ENCODE data around the gene ERI2. TPM values are rescaled to one million over a fixed set of nuclear protein-coding genes. Genes with fewer than 3 reads are reported as not detected.
A peak's percentile ranks its signal among the peaks of the same experiment; 100 is the strongest.

The ERI2 gene
- total RNA-seq, 1 donor from 2014 or later: 7.1 TPM

DNA sequence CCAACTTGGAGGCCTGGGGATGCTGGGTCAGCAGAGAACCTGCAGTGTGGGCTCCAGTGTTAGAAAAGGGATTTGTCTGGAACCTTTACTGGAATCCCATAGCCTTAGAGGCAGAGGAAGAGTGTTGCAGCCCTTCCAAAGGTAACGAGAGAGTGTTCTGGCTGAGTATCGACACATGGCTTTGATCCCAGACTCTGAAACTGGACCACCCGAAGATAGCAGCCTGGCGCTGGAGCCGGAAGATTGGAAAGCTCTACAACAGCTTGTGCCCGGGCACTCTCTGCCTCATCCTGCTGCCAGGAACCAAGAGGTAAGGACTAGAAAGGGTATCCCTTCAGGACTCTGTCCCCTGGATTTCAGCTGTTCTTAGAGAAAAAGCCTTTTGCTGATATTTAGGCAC, 39.8 kb upstream of the ERI2 start:
- Mint-ChIP-seq H3K27ac (ENCODE audit: unreplicated experiment) (no peak overlapping the region), H3K9me3 (ENCODE audit: unreplicated experiment) (no peaks in the 10 kb centered on the region), H3K4me1 (ENCODE audit: unreplicated experiment) (peaks cover 28% of the 10 kb centered on the region), H3K36me3 (ENCODE audit: low read depth, unreplicated experiment) (no peaks in the 10 kb centered on the region), H3K4me3 (ENCODE audit: unreplicated experiment) (no peak overlapping the region), H3K27me3 (ENCODE audit: unreplicated experiment) (no peaks in the 10 kb centered on the region)
- no peak for DNase-seq (ENCODE audit: low spot score)
- no peak for TF ChIP-seq CTCF (IDR thresholded peaks at IDR 0.05; ENCODE audit: unreplicated experiment)

DNA sequence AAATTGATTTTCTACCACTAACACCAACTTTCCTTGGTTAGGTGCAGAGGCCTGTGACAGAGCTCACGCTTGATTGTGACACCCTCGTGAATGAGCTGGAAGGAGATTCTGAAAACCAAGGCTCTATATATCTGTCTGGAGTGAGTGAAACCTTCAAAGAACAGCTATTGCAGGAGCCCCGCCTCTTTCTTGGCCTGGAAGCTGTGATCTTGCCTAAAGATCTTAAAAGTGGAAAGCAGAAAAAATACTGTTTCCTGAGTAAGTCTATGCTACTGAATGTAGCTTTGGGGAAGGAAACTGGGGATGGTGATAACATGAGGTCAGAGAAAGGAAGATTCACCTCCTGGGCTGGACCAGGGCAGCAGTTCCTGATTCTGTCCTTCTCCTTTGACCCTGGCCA, 38.3 kb upstream of the ERI2 start:
- Mint-ChIP-seq H3K4me3 (ENCODE audit: unreplicated experiment) (no peak overlapping the region), H3K27me3 (ENCODE audit: unreplicated experiment) (no peaks in the 10 kb centered on the region), H3K4me1 (ENCODE audit: unreplicated experiment) (peaks cover 16% of the 10 kb centered on the region), H3K36me3 (ENCODE audit: low read depth, unreplicated experiment) (no peaks in the 10 kb centered on the region), H3K9me3 (ENCODE audit: unreplicated experiment) (no peaks in the 10 kb centered on the region), H3K27ac (ENCODE audit: unreplicated experiment) (peak overlapping the region; percentile 23)
- no peak for DNase-seq (ENCODE audit: low spot score)
- no peak for TF ChIP-seq CTCF (IDR thresholded peaks at IDR 0.05; ENCODE audit: unreplicated experiment)

- no peak for TF ChIP-seq CTCF (IDR thresholded peaks at IDR 0.05; ENCODE audit: unreplicated experiment)
- Mint-ChIP-seq H3K9me3 (ENCODE audit: unreplicated experiment) (no peaks in the 10 kb centered on the region), H3K27me3 (ENCODE audit: unreplicated experiment) (no peaks in the 10 kb centered on the region), H3K4me1 (ENCODE audit: unreplicated experiment) (peaks cover 16% of the 10 kb centered on the region), H3K36me3 (ENCODE audit: low read depth, unreplicated experiment) (no peaks in the 10 kb centered on the region), H3K27ac (ENCODE audit: unreplicated experiment) (no peak overlapping the region), H3K4me3 (ENCODE audit: unreplicated experiment) (no peak overlapping the region)
- DNase-seq (ENCODE audit: low spot score): no peak
These were observed 37.8 kb upstream of the ERI2 start for GRCh38 chr16:20844054-20844453.

DNA sequence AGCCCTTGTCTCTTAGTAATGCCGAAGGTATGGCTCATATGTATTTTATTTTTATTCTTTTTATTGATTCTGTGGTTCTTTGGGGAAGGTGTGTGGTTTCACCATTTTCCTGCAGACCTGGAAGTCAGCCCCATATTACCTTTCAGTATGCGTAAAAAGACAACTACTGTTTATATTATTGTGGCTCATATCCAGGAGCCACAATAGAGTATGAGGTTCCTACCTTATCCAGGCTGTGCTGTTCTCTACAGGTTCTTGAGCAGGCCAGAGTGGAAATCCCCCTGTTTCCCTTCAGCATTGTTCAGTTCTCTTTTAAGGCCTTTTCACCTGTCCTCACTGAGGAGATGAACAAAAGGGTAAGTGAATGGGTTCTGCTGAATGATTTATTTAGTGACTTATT, 33.2 kb upstream of the ERI2 start:
- peaks cover 16% of the 10 kb centered on the region for H3K36me3 Mint-ChIP-seq (ENCODE audit: low read depth, unreplicated experiment)

GRCh38 chr16:20838240-20838639, 32.0 kb upstream of the ERI2 start:
- Mint-ChIP-seq H3K27me3 (ENCODE audit: unreplicated experiment) (no peaks in the 10 kb centered on the region), H3K4me3 (ENCODE audit: unreplicated experiment) (no peak overlapping the region), H3K36me3 (ENCODE audit: low read depth, unreplicated experiment) (peaks cover 16% of the 10 kb centered on the region), H3K4me1 (ENCODE audit: unreplicated experiment) (no peaks in the 10 kb centered on the region), H3K9me3 (ENCODE audit: unreplicated experiment) (no peaks in the 10 kb centered on the region), H3K27ac (ENCODE audit: unreplicated experiment) (no peak overlapping the region)
- TF ChIP-seq CTCF (IDR thresholded peaks at IDR 0.05; ENCODE audit: unreplicated experiment): no peak
- DNase-seq (ENCODE audit: low spot score): no peak

More for the DNA sequence above, 33.2 kb upstream of the ERI2 start:
- peaks cover 5% of the 10 kb centered on the region for H3K4me1 Mint-ChIP-seq (ENCODE audit: unreplicated experiment)
- H3K27ac Mint-ChIP-seq (ENCODE audit: unreplicated experiment): no peak overlapping the region
- no peak for TF ChIP-seq CTCF (IDR thresholded peaks at IDR 0.05; ENCODE audit: unreplicated experiment)
- DNase-seq (ENCODE audit: low spot score): no peak
- H3K4me3 Mint-ChIP-seq (ENCODE audit: unreplicated experiment): no peak overlapping the region
- no peaks in the 10 kb centered on the region for H3K27me3 Mint-ChIP-seq (ENCODE audit: unreplicated experiment)
- H3K9me3 Mint-ChIP-seq (ENCODE audit: unreplicated experiment): no peaks in the 10 kb centered on the region
